ENCODE measurements around the gene FAAP100.

Gene FAAP100

DNA sequence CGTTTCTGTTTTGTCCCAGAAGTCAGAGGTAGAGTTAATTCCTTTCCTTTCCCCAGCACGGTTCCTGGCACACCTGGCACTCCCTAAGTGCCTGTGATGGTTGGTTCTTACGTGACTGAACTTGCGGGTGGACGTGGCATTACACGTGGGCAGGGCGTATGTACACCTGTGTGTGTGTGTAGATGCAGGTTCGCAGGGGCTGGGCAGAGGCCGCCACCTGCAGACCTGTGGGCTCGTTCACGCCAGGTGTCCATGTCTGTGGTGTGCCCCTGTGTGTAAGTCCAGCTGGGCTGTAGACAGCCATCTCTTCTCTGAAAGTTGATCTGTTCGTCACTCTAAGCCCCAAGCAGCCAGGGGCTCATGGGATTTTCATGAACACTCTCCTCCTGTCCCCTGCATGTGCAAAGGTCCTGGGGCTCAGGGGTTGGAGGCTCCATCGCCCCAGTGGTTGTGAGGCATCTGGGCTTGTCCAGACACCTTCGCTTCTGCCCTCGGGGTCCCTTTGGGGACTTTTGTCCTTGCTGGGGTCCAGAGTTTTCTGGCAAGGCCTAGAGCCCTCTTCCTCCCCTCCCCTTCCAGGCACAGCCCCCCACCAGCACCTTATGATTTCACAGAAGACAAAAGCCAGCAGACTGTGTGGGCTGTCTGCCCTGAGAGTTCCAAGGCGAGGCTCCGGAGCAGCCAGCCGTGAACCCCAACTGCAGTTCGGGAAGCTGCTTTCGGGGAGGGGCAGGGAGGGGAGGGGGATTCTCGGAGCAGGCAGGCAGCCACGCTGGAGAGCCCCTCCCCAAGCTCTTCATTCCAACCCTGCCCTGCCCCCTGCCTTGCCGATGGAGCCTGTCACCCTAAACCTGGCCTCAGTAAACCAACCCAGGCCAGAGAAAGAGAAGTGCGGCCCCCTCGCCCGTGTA, 29.4 kb downstream of the FAAP100 start:
- DNase-seq = peak; percentile 41

DNA sequence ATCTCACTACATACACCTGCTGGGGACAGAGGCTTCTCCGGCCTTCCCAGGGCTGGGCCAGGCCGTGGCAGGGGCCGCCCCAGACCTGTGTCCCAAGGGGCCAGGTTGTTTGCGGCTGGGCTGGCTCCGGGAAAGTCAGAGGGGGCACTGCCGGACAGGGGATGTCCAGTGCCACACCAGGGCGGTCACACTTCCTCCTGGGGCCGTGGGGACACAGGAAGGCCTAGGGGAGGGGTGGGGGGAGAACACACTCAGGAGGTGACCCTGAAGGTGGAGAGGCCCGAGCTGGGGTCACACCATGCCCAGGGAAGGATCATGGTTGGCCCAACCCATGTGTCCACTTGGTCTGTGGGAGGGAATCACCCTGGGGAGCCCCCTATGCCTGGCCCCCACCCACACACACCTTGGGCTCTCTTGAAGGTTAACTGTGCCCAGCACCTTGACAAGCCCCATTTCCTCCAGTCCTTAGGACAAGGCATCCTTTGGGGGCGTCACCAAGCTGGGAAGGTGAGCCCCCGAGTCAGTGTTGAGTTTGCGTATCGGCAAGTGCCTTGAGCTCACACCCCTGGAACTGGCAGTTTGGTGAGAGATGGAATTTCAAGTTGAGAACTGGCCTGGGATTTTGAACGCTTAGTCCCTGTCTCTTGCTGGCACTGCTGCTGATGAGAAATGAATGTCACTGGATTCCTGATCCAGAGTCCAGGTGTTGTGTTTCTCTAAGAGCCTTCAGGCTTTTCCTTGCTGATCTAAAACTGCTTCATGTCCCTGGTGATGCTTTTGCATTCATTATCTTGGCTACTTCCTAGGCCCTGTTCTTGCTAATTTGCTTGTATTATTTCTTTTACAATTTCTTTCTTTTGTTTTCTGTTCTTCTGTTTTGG, 31.9 kb downstream of the FAAP100 start:
- no peak for DNase-seq

DNA sequence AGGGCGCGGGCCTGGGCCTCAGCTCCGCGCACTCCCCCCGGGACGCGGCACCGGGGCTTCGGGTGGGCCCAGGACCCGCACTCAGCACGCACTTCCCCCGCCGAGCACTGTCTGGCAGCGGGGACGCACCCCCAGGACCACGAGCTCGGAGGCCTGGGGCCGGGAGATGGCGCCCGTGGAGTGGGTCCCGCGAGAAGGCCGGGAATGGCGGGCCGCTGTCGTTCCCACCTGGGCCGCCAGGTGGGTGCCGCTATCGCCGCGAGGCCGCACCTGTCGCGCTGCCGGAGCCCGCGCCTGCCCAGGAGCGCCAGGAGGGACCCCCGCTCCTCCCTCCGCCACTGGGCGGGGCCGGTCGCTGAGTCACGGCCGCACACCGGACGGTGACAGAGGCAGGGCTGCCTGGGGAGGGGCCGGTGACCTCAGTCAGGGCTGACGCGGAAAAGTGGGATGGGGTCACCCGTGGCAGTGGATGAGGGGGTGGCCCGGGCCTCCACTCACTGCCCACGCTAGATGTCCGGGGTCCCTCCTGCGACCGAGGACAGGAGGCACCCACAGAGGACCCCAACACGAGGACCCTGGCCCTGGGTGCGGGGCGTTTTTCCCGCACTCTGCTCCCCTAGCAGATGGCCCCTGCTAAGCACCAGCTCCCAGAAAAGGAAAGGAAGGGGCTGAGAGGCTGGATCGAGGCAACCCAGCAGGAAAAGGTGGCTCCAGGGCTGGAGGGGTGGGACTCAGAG, 32.7 kb downstream of the FAAP100 start:
- no peak for DNase-seq

DNA sequence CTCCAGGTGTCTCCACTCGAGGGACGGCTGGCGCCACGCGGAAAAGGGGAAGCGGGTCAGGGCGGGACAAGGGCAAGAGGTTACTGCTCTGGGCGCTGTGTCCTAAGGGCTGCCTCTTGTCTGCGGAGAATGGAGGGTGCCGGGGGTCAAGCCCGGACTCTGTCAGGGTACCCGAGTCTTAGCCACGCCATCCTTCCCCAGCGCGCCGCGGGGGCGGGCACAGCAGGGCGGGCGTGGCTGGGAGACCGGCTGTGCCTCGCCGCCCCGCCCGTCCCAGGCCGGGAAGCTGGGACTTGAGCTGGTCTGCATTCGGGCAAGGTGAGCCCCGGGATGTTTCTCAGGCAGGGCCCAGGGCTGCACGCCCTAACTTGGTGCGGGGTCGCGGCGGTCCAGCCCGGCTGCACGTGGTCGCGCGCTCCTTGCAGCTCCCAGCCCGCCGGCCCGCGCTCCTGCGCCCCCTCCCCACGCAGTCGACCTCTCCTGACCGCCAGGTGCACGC, 33.3 kb downstream of the FAAP100 start:
- DNase-seq = no peak

DNA sequence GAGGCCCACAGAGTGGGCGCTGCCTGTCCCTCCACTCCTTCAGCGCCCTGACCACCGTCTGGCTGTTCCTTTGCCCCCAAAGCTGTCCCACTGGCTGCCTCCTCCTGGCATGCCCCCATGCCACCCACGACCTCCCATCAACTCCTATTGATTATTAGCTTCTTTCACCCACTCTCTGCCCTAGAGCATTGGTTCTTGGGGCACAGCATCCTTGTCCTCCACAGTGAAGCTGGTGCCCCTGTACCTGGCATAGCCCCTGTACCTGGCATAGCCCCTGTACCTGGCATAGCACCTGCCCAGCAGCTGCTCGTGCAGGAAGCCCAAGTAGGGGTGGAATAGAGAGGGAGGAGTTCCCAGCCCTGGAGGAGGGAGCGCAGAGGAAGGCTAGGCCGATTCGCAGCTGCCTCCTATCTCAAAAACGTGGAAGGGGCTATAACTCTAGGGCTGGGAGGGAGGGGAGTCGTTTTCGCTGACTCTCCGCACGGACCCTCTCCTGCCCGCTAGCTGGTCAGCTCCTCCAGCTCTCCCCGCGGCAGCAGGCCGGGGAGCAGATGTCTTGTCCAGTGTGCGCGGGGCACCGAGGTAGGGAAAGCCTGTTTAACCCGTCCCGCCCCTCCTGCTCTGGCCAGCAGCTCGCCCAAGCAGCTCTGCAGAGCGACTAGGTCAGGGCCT, 33.9 kb downstream of the FAAP100 start:
- DNase-seq = no peak

DNA sequence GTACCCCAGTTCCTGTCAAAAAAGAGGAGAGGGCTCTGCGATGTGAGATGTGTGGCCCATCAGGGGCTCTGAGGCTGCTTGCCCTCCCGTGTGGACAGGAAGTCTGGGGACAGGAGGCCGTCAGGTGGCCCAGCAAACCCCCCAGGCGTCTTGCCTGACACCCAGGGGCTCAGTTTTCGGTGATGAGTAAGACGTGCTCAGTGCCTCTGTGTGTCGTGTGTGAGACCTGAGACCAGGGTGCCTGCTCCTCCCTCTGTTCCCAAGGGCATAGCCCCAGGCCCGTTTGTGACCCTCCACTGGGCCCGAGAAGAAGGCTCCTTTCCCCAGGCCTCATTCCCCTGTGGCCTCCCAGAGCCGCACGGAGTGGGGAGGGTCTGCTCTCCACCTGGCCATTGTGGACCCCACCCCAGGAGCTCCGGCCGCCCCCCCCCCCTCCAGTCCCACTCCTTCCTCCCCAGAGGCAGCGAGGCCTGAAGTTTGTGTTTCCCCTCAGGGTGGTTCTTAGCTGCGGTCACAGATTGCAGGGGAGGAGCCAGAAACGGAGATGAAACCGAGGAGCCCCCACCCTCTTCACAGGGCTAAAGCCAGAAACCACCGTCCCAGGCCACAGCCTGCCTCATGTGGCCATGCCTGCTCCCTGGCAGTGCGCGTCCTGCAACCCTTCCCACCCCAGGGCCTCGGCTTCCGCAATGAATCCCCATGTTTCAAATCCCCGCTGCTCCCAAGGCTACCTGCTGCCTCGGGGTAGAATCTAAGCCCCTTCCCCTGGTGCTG, 34.6 kb downstream of the FAAP100 start:
- DNase-seq = no peak

DNA sequence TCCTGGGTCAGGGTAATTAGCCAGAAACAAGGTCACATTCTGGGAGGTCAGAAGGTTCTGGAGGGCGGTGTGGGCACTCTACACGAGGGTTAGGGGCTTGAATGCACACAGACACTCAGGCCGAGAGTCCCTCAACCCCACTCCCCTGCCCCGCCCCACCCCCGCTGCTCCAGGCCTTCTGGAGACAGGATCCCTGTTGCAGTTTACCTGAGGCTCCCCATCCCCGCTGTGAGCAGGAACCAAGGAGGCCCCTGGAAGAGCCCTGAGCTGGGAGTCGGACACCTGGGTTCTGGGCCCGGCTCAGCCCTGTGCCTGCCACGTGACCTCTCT, 35.2 kb downstream of the FAAP100 start:
- DNase-seq = no peak

DNA sequence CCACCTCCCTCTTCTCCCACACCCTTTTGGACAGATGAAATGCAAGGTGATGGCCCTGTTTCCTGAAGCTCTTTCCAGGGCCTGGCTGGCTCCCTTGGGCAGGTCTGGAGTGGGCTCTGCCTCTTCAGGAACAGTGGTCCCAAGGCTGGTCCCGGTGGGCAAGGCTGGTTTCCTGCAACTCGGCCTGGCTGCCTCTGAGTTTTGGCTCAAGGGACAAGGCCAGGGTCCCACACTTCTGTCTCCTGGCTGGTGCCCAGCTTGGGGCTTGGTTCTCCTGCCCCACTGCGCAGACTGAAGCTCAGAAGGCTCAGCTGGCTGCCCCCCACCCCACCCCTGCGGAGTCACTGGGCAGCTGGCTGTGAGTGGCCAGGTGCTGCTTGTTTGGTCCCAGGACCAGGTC, 35.7 kb downstream of the FAAP100 start:
- DNase-seq = no peak

DNA sequence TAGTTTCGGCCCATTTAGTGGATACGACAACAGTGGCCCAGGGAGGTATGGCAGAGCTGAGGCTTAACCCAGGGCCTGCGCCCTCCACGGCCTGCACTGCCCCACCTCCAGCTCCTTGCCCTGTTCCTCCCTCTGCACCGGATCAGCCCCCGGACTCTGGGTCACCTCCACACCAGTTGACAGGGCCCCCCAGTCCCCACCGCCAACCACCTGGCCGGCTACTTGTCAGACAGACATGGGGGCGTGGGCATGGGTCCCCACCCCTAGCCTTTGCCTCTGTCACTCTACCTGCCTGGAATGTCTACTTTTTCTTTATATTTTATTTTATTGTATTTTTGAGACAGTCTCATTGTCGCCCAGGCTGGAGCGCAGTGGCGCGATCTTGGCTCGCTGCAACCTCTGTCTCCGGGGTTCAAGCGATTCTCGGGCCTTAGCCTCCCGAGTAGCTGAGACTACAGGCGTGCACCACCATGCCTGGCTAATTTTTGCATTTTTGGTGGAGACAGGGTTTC, 36.6 kb downstream of the FAAP100 start:
- DNase-seq = no peak

DNA sequence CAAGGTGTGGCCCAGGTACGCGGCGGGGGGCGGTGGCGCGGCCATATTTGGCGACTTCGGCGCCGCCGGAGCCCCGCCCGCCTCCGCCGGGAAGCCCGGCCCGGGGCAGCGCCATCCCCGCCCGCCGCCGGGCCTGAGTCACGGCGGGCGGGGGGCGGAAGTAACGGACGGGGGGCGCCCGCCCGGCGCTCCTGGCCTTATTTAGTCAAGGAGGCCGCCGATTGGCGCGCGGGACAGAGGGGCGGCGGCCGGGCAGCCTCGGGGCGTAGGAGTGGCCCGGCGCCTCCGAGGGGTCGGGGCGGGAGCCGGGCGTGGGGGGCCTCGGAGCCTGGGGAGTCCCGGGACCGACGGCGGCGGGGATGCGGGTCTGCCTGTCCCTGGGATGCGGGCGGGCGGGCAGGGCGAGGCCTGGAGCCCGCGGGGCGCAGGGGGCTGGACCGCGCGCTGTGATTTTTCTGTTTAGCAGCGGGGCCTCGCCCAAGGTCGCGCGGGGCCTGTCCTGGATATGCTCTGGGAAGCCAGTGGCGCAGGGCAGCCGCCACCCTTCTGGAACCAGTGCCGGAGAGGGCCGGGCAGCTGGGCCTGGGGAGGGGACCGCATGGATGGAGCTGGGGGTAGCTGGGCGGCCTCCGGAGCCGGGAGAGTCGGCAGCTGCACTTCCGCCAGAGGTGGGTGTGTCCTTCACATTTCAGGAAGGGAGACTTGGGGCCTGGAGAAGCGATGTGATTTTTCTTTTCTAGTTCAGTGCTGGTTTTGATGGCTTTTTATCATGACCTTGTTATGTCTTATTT, 37.2 kb downstream of the FAAP100 start:
- DNase-seq = no peak

DNA sequence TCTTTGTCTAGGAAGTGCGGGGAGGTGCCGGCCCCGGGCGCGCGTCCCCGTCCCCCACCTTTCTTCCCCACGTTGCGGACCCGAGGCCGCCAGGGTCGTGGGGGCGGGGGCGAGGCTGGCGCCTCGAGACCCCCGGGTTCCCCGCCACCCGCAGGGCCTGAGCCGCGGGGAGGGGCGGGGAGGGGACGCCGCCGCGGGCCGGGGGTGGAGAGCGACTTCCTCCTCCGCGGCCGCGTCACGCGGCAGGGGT, 37.7 kb downstream of the FAAP100 start:
- DNase-seq = no peak

DNA sequence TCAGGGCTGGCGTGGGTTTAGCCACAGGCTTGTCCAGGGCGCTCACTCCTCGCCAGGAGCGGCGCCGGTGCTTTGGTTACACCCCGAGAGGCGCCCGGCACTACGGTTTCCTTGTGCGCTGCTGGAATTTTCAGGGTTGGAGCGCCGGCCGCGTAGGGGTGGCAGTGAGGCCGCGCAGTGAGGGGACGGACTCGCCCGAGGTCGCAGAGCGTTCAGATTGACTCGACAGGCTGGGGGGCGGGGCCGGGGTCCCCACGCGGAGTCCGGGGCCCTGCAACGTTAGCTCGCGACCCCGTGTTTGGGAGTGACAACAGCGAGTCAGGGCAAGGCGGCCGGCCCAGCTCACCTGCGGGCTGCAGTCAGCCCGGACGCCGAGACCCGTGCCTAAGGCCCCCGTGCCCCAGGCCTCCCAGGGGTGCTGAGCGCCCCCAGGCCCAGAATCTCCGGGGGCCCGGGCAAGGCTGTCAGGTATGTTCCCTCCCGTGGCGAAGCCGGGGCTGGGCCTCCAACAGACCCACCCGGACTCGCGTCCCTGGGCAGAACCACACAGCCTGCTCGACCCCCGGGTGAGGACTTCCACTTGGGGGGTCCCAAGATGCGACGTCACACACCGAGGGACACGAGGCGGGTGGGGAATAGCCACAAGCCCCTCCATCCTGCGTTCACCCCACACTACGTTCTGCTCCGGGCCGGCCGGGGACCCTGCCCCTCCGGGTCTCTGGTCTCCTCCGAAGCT, 38.2 kb downstream of the FAAP100 start:
- DNase-seq = peak; percentile 26

DNA sequence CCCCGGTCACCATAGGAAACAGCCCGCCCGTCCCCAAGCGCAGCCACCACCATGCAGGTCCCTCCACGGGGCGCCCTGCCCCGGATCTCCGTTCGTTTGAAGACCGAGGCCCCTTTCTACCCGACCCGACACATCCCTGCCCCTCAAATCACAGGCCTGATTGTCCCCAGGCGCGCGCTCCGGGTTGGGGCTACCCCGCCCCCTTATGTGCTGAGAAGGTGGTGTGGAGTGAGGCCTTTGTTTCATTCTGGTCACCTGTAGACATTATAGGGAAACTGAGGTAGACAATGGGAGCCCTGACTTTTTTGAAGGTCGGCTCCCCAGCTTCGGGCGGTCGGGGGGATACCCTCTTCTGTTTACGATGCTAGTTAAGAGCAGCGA, 38.8 kb downstream of the FAAP100 start:
- DNase-seq = peak; percentile 33

DNA sequence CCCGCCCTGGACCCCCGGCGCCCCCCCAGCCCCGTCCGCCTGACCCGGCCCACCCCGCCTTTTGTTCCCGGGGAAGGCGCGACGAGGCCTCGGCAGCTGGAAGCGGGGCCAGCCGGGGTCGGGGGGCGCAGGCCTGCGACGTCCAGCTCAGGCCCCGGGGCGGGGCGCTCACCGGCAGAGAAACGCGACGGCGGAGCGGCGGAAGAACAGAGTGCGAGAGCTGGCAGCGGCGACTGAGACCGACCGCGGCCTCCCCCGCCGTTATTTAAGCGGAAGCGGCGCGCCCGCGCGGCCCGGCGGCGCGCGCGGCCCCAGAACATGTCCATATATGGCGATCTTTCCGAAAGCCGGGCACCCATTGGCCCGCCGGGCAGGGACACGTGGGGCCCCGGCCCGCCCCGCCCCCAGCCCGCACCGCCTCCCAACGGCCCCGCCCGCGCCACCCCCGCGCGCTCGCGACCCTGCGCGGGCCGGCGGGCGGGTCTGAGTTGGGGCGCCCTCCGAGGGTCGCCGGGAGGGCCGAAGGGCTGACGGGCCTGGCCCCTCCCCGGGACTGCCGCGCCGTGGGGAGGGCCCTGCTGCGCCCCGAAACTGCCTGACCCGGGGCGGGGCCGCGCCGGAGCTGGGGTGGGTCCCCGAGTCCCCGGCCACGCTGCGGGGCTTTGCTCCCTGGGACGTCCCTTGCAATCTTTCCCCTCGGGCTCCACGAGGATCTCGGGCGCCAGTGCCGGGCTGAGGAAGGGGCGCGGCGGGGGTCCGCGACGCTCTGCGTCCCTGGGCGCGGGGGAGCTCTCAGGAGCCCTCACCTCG, 39.4 kb downstream of the FAAP100 start, which contains the start of gene ACTG1:
Gene ACTG1, minus strand, starts transcription at position 238 of the 810 bp plus-strand sequence. CDS start 445 bp downstream, outside the sequence.
- DNase-seq = peak; percentile 47

DNA sequence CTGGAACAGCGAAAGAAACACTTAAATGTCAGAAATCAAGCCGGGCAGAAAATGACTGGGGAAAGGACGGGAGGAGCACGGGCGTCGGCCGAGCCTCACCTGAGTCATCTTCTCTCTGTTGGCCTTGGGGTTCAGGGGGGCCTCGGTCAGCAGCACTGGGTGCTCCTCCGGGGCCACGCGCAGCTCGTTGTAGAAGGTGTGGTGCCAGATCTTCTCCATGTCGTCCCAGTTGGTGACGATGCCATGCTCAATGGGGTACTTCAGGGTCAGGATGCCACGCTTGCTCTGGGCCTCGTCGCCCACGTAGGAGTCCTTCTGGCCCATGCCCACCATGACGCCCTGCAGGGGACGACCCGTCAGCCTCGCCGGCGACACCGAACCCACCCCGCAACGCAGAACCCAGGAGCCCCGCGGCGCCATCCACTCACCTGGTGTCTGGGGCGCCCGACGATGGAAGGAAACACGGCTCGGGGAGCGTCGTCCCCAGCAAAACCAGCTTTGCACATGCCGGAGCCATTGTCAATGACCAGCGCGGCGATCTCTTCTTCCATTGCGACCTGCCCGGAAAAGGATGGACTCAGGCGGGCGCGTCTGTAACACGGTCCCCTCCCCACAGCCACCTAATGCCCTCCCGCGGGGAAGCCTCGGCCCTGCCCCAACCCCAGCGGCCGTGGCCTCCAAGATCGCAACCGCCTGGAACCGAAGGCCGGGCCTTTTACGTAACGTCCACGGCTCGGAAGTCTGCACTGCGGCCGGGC, 40.2 kb downstream of the FAAP100 start:
- no peak for DNase-seq

DNA sequence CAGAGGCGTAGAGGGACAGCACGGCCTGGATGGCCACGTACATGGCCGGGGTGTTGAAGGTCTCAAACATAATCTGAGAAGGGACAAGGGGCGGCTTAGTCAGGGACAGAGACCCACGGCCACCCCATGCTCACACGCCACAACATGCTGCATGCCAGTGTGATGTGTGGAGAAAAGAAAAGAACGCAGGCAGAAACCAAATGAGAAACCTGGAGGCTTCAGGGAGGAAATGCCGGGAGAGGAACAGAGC, 40.7 kb downstream of the FAAP100 start:
- no peak for DNase-seq

DNA sequence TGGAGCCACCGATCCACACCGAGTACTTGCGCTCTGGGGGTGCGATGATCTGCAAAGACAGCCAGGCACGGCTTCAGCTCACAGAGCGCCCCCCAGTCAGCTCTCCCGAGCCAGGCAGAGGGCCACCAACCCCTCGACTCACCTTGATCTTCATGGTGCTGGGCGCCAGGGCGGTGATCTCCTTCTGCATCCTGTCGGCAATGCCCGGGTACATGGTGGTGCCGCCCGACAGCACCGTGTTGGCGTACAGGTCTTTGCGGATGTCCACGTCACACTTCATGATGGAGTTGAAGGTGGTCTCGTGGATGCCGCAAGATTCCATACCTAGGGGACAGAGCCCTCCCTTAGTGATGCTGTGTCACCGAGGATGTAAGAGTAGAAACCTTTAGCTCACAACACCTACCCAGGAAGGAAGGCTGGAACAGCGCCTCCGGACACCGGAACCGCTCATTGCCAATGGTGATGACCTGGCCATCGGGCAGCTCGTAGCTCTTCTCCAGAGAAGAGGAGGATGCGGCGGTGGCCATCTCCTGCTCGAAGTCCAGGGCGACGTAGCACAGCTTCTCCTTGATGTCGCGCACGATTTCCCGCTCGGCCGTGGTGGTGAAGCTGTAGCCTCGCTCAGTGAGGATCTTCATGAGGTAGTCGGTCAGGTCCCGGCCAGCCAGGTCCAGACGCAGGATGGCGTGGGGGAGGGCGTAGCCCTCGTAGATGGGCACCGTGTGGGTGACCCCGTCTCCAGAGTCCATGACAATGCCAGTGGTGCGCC, 41.2 kb downstream of the FAAP100 start:
- DNase-seq = no peak
